GM19099 (cell line): Measurements from ENCODE around the gene RAB5B.
A peak's percentile ranks its signal among the peaks of the same experiment; 100 is the strongest.

Experiments
- POLR2A ChIP-seq: IDR thresholded peaks from 3 replicates; pipeline ENCODE4 v1.6.1; 2011; ENCODE audit warnings: low read depth; ENCODE audit not compliant: insufficient read length; ENCODE audit errors: extremely low read depth

RAB5B gene

GRCh38 chr12:56021889-56022497 lies 48.1 kb downstream of the RAB5B start:
- no peak for TF ChIP-seq POLR2A

GRCh38 chr12:56028511-56029165 lies 54.8 kb downstream of the RAB5B start:
- no peak for TF ChIP-seq POLR2A

- TF ChIP-seq POLR2A: no peak
These were observed 55.3 kb downstream of the RAB5B start for GRCh38 chr12:56029166-56029519.

GRCh38 chr12:56029666-56030293 lies 55.9 kb downstream of the RAB5B start:
- no peak for TF ChIP-seq POLR2A

GRCh38 chr12:56031987-56032386 lies 58.1 kb downstream of the RAB5B start:
- no peak for TF ChIP-seq POLR2A

GRCh38 chr12:56034586-56035332 lies 60.9 kb downstream of the RAB5B start:
- no peak for TF ChIP-seq POLR2A

- TF ChIP-seq POLR2A: no peak
These were observed 63.3 kb downstream of the RAB5B start for GRCh38 chr12:56037161-56037560.

GRCh38 chr12:56038022-56038655 lies 64.3 kb downstream of the RAB5B start:
- no peak for TF ChIP-seq POLR2A

- no peak for TF ChIP-seq POLR2A
These were observed 66.3 kb downstream of the RAB5B start for GRCh38 chr12:56040151-56040550.

GRCh38 chr12:56040963-56041551 lies 67.2 kb downstream of the RAB5B start:
- TF ChIP-seq POLR2A: peak; percentile 15

GRCh38 chr12:56041552-56042429 lies 67.9 kb downstream of the RAB5B start, which contains the start of gene RPS26:
RPS26 (plus strand) TSS chr12:56041918; CDS start chr12:56042167, 249 bp downstream.
- TF ChIP-seq POLR2A: peak; percentile 99

- TF ChIP-seq POLR2A: no peak
These were observed 69.0 kb downstream of the RAB5B start for GRCh38 chr12:56042843-56043242.
